ENCODE data around the gene IFT81. TPM values are rescaled to one million over a fixed set of nuclear protein-coding genes. Genes with fewer than 3 reads are reported as not detected.

IFT81 gene
- total RNA-seq, 1 experiment from 2014 or later, result 9.0 TPM

GRCh38 chr12:110157539-110157938, 33.4 kb downstream of the IFT81 start:
- intact Hi-C loops (cut with micrococcal nuclease), result no loop called here
- Histone ChIP-seq H3K4me2 (ENCODE audit: low read length) (no peak overlapping the region), H3K9ac (ENCODE audit: low read length) (no peak overlapping the region), H3K9me3 (ENCODE audit: control insufficient read depth in 1 of 2, insufficient read depth in 1 of 2, low read depth in 1 of 2, low read length in 2 of 2) (no peaks in the 10 kb centered on the region), H3K79me2 (ENCODE audit: insufficient read depth, low read length) (no peaks in the 10 kb centered on the region), H3K4me1 (ENCODE audit: control insufficient read depth in 1 of 2, insufficient read depth in 2 of 2, low read length in 2 of 2) (no peaks in the 10 kb centered on the region), H2AFZ (ENCODE audit: low read depth, low read length, poor library complexity, severe bottlenecking) (no peak overlapping the region), H3K36me3 (ENCODE audit: control insufficient read depth in 1 of 2, insufficient read depth in 2 of 2, low read length in 2 of 2) (peaks cover 3 to 8% of the 10 kb centered on the region in 2 experiments; a peak in 3 of 4 replicates), H3K4me3 (replicated peaks in 1 of 2; ENCODE audit: low read depth in 1 of 2, low read length in 2 of 2) (no peak overlapping the region), H3K27ac (ENCODE audit: low read depth, low read length) (no peak overlapping the region), H3K9me2 (ENCODE audit: insufficient read depth) (no peaks in the 10 kb centered on the region), H3K27me3 (ENCODE audit: insufficient read depth, low read length) (no peaks in the 10 kb centered on the region), H4K20me1 (ENCODE audit: insufficient read depth) (no peaks in the 10 kb centered on the region)
- DNase-seq (ENCODE audit: low read depth, low spot score), result no peak
- ChIA-PET POLR2A (no interaction called here), CTCF (no interaction called here), RAD21 (ENCODE audit: low non-redundant PET in 1 of 2, low total read pairs in 2 of 2, uncharacterized antibody in 2 of 2, unreplicated experiment in 2 of 2) (no interaction called here)
- ATAC-seq, result no peak
- no peak for TF ChIP-seq SIN3A (IDR thresholded peaks at IDR 0.05; ENCODE audit: low read depth)
- no peak for TF ChIP-seq REST (IDR thresholded peaks at IDR 0.05; ENCODE audit: low read depth)
- TF ChIP-seq SP1 (IDR thresholded peaks at IDR 0.05; ENCODE audit: low read depth), result no peak
- TF ChIP-seq POLR2AphosphoS5 (IDR thresholded peaks at IDR 0.05; ENCODE audit: low read depth, low read length), result no peak
- TF ChIP-seq CBX3 (IDR thresholded peaks at IDR 0.05; ENCODE audit: low read depth), result no peak
- no peak for TF ChIP-seq ZFX (IDR thresholded peaks at IDR 0.05)
- TF ChIP-seq EZH2 (IDR thresholded peaks at IDR 0.05), result no peak
- no peak for TF ChIP-seq EGR1 (IDR thresholded peaks at IDR 0.05; ENCODE audit: low read depth)
- no peak for TF ChIP-seq POLR2A (IDR thresholded peaks at IDR 0.05; ENCODE audit: borderline replicate concordance, extremely low read depth, insufficient read depth, insufficient read length)
- no peak for TF ChIP-seq TCF7L2 (IDR thresholded peaks at IDR 0.05; ENCODE audit: borderline replicate concordance, extremely low read depth, insufficient read depth, insufficient read length)
- BruUV-seq (replicated peaks), result no TSS peak

Measured in HCT116 (cell line).